B cell (primary cell): Measurements from ENCODE around the gene MTHFD1L. TPM values are rescaled to one million over a fixed set of nuclear protein-coding genes. Genes with fewer than 3 reads are reported as not detected.

Source experiments
- ATAC-seq: fragments of 200-7000 bp; cut with Tn5 transposase; one replicate; pipeline ENCODE4 v1.10.0; 2021; ENCODE audit warnings: low read depth, mild to moderate bottlenecking, moderate number of reproducible peaks, moderate library complexity
- CTCF ChIA-PET: fragments of 350-600 bp; sonication (Branson Sonifier 250); formaldehyde crosslinking; loops from one replicate; lab custom pipeline; 2021; ENCODE audit warnings: antibody characterized with exemption, inconsistent platforms; lab: Charles Lee
- POLR2A ChIA-PET: fragments of 350-600 bp; sonication (Branson Sonifier 250); formaldehyde crosslinking; loops from one replicate; lab custom pipeline; 2021; ENCODE audit warnings: antibody characterized with exemption; lab: Charles Lee
- DNase-seq: peaks from one replicate; pipeline ENCODE4 v3.0.0; 2013
- H2AFZ ChIP-seq: 2 replicates; pipeline ENCODE4 v1.6.1; 2012; ENCODE audit warnings: mild to moderate bottlenecking, low read depth, low read length; ENCODE audit not compliant: insufficient read depth, poor library complexity, severe bottlenecking
- H3K27ac ChIP-seq, 2 donors: 1 replicate in 1 of 2; 2 replicates in 1 of 2; pipeline ENCODE4 v1.5.1; 2012 to 2013; ENCODE audit warnings: low read length in 2 of 2, mild to moderate bottlenecking in 2 of 2, moderate library complexity in 1 of 2
- H3K27me3 ChIP-seq, 4 experiments: fragments of 200-600 bp in 1 of 4; sonication (generic) in 1 of 4; replicated peaks in 1 of 4; 1 replicate in 2 of 4; 2 replicates in 2 of 4; pipeline versions ENCODE4 v1.6.1 to v1.7.0; 2013 to 2016; ENCODE audit warnings: low read length in 3 of 4, mild to moderate bottlenecking in 2 of 4, mixed read lengths in 1 of 4, moderate library complexity in 1 of 4; ENCODE audit not compliant: insufficient read depth in 4 of 4, control insufficient read depth in 3 of 4; ENCODE audit errors: control extremely low read depth in 1 of 4
- H3K36me3 ChIP-seq, 2 experiments: replicated peaks in 1 of 2; 1 replicate in 1 of 2; 2 replicates in 1 of 2; pipeline versions ENCODE4 v1.6.1 to v1.7.1; 2013; ENCODE audit warnings: low read length in 1 of 2; ENCODE audit not compliant: insufficient read depth in 2 of 2, control insufficient read depth in 1 of 2; ENCODE audit errors: control extremely low read depth in 1 of 2, extremely low read depth in 1 of 2
- H3K4me1 ChIP-seq, 2 donors: fragments of 200-600 bp in 1 of 2; sonication (generic) in 1 of 2; 1 replicate in 1 of 2; 2 replicates in 1 of 2; pipeline versions ENCODE4 v1.5.1 to v1.6.1; 2013 to 2017; ENCODE audit warnings: low read length in 2 of 2; ENCODE audit not compliant: control insufficient read depth in 2 of 2, insufficient read depth in 2 of 2
- H3K4me2 ChIP-seq: replicated peaks from 2 replicates; pipeline ENCODE3; 2012; ENCODE audit warnings: mild to moderate bottlenecking, low read depth, low read length; ENCODE audit not compliant: poor library complexity, severe bottlenecking
- H3K4me3 ChIP-seq, 5 experiments: fragments of 200-600 bp in 1 of 5; sonication (generic) in 1 of 5; 1 replicate in 3 of 5; 2 replicates in 2 of 5; pipeline versions ENCODE4 v1.5.1 to v1.7.0; 2011 to 2016; ENCODE audit warnings: low read length in 4 of 5, mild to moderate bottlenecking in 4 of 5, low read depth in 2 of 5, control low read depth in 1 of 5, moderate library complexity in 1 of 5; ENCODE audit not compliant: insufficient read depth in 1 of 5; ENCODE audit errors: control extremely low read depth in 1 of 5, extremely low read depth in 1 of 5
- H3K79me2 ChIP-seq: fragments of 200-600 bp; sonication (generic); one replicate; pipeline ENCODE4 v1.6.0; 2016; ENCODE audit warnings: low read length; ENCODE audit not compliant: control insufficient read depth, insufficient read depth
- H3K9ac ChIP-seq: fragments of 200-600 bp; sonication (generic); 2 replicates; pipeline ENCODE4 v1.6.1; 2017; ENCODE audit warnings: mild to moderate bottlenecking, low read length, moderate library complexity
- H3K9me3 ChIP-seq, 3 donors: one replicate each; pipeline versions ENCODE4 v1.6.1 to v1.7.1; 2013; ENCODE audit warnings: low read length in 2 of 3; ENCODE audit not compliant: control insufficient read depth in 2 of 3, insufficient read depth in 1 of 3; ENCODE audit errors: control extremely low read depth in 1 of 3
- H4K20me1 ChIP-seq: 2 replicates; pipeline ENCODE4 v1.6.0; 2012; ENCODE audit warnings: mild to moderate bottlenecking, low read length; ENCODE audit not compliant: insufficient read depth, control insufficient read depth, poor library complexity, severe bottlenecking
- H3K27ac Mint-ChIP-seq: one replicate; pipeline ENCODE4 v1.8.0; 2021; ENCODE audit warnings: mixed read lengths
- H3K27me3 Mint-ChIP-seq: one replicate; pipeline ENCODE4 v1.8.0; 2021; ENCODE audit warnings: mixed read lengths
- H3K4me1 Mint-ChIP-seq: one replicate; pipeline ENCODE4 v1.8.0; 2021; ENCODE audit warnings: mixed read lengths
- H3K4me3 Mint-ChIP-seq: one replicate; pipeline ENCODE4 v1.8.0; 2021; ENCODE audit warnings: mixed read lengths
- H3K9me3 Mint-ChIP-seq: one replicate; pipeline ENCODE4 v1.8.0; 2022; ENCODE audit warnings: mixed read lengths; ENCODE audit not compliant: insufficient read depth
- CTCF ChIP-seq: fragments of 200-600 bp; IDR thresholded peaks from one replicate; pipeline ENCODE4 v1.8.0; 2022; ENCODE audit warnings: antibody characterized with exemption, mild to moderate bottlenecking
- EZH2 ChIP-seq: IDR thresholded peaks from 2 replicates; pipeline ENCODE4 v1.6.1; 2012; ENCODE audit warnings: borderline replicate concordance, low read depth, mild to moderate bottlenecking, moderate library complexity, low read length; ENCODE audit not compliant: insufficient read depth, poor library complexity, severe bottlenecking
- WGBS: methylation state at CpG from one replicate; pipeline ENCODE4 v1.1.5; 2013; ENCODE audit warnings: missing lambda C conversion rate; ENCODE audit not compliant: insufficient coverage; 5-methylcytosine and 5-hydroxymethylcytosine counted together
- intact Hi-C: fragments of 100-400 bp; cut with micrococcal nuclease; formaldehyde crosslinking; loops from one replicate; pipeline ENCODE4 v1.10.0; 2022
- polyA plus RNA-seq: library from polyadenylated mRNA; depleted of rRNA; stranded (reverse); fragments of >200 nt; gene quantifications from 2 replicates; pipeline ENCODE4 v1.2.3, GENCODE V29; 2012
- total RNA-seq, 2 donors: library from RNA; stranded (reverse); fragments of 120-200 nt in 1 of 2; gene quantifications; 1 replicate in 1 of 2; 2 replicates in 1 of 2; pipeline versions ENCODE4 v1.2.3 to v1.2.4, GENCODE V29; 2013 to 2022

MTHFD1L gene
- total and polyA plus RNA-seq, 2 donors (not counting 1 experiment from before 2014, with no cell fraction given): 2.9 to 16.1 TPM

DNA sequence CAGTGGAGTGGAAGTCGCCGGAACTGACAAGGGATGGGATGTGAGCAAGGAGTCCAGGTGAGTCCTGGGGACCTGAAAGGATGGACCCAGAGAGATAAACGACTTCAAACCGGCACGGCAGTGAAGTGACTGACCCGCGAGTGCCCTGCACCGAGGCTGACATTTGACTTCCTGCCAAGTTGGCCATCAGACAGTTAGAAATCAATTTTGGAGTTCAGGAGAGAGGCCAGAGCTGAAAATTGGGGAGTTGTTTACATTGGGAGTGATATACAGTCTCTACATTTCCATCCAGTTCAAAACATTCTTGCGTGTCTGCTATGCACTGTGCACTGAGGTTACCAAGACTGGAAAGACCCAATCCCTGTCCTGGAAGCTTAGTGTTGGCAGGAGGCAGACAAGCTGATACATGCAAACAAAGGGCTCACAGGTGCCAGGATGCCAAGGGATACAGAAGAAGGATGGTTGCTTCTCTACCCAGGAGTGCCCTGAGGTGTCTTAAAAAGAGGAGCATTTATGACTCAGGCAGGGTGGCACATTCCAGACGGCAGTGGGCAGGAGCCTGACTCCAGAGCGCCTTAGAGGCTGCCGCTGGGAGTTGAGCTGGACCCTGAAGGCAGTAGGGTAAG, 186.6 kb downstream of the MTHFD1L start:
- Histone ChIP-seq H3K27me3 (no peaks in the 10 kb centered on the region), H3K4me1 (no peaks in the 10 kb centered on the region), H4K20me1 (no peaks in the 10 kb centered on the region), H3K4me3 (no peak overlapping the region), H3K79me2 (no peaks in the 10 kb centered on the region), H3K9ac (no peak overlapping the region), H2AFZ (no peak overlapping the region), H3K4me2 (no peak overlapping the region), H3K36me3 (peaks cover 0 to 3% of the 10 kb centered on the region in 2 experiments), H3K27ac (no peak overlapping the region), H3K9me3 (no peaks in the 10 kb centered on the region)
- Mint-ChIP-seq H3K4me3 (no peak overlapping the region), H3K4me1 (no peaks in the 10 kb centered on the region), H3K27me3 (no peaks in the 10 kb centered on the region), H3K9me3 (peaks cover 5% of the 10 kb centered on the region), H3K27ac (no peak overlapping the region)
- TF ChIP-seq EZH2 (no peak), CTCF (no peak)
- POLR2A ChIA-PET: no interaction called here
- 99% methylated on average over 12 of the region's 12 CpGs for WGBS
- intact Hi-C loops: no loop called here
- ATAC-seq (no peak), DNase-seq (no peak)
- CTCF ChIA-PET: no interaction called here

- CTCF ChIA-PET: no interaction called here
- Histone ChIP-seq H3K9ac (no peak overlapping the region), H3K27me3 (no peaks in the 10 kb centered on the region), H3K4me1 (no peaks in the 10 kb centered on the region), H4K20me1 (no peaks in the 10 kb centered on the region), H3K4me2 (no peak overlapping the region), H3K27ac (no peak overlapping the region), H3K9me3 (no peaks in the 10 kb centered on the region), H2AFZ (no peak overlapping the region), H3K4me3 (no peak overlapping the region), H3K79me2 (no peaks in the 10 kb centered on the region), H3K36me3 (no peaks in the 10 kb centered on the region)
- no peaks in the 10 kb centered on the region for H3K4me1 Mint-ChIP-seq
- TF ChIP-seq EZH2 (no peak), CTCF (no peak)
- WGBS: 99% methylated on average over 8 of the region's 8 CpGs
- H3K27me3 Mint-ChIP-seq: no peaks in the 10 kb centered on the region
- intact Hi-C loops: no loop called here
- no peak overlapping the region for H3K27ac Mint-ChIP-seq
- ATAC-seq: no peak
- POLR2A ChIA-PET: no interaction called here
- no peak overlapping the region for H3K4me3 Mint-ChIP-seq
- no peak for DNase-seq
- no peaks in the 10 kb centered on the region for H3K9me3 Mint-ChIP-seq
These were observed 188.8 kb downstream of the MTHFD1L start for GRCh38 chr6:151054306-151054705.
